SH-SY5Y (cell line): Measurements from ENCODE around the gene THAP3.

Experiments used
- GATA2 ChIP-seq: IDR thresholded peaks from 2 replicates; pipeline ENCODE4 v1.6.1; 2011; ENCODE audit warnings: mild to moderate bottlenecking, low read depth, low read length
- GATA3 ChIP-seq: IDR thresholded peaks from 2 replicates; pipeline ENCODE4 v1.6.1; 2011; ENCODE audit warnings: low read depth, mild to moderate bottlenecking, low read length, moderate library complexity

GRCh38 chr1:6588893-6589520, 35.7 kb upstream of the THAP3 start:
- TF ChIP-seq GATA2, result no peak
- no peak for TF ChIP-seq GATA3
